Endometrium (tissue), 2 donors: ENCODE data around the gene KLHL40.
"Not testable (repeated sequence)": the region's sequence is repeated elsewhere in the genome, so short reads cannot be mapped to it uniquely, and the experiment has no call there.

Experiments used
- FAIRE-seq: peaks from 2 replicates; lab custom pipeline; 2012; peaks lifted over from hg19 to GRCh38; lab: Jason Lieb, UNC
- donor health status: control.
- donor health status: control.

KLHL40 gene

GRCh38 chr3:42704136-42704841 is 19.0 kb downstream of the KLHL40 start:
- FAIRE-seq, result no peak

- FAIRE-seq, result no peak
Measured at GRCh38 chr3:42705058-42705767, 19.9 kb downstream of the KLHL40 start.

- no peak for FAIRE-seq
Measured at GRCh38 chr3:42705962-42706585, 20.7 kb downstream of the KLHL40 start.

GRCh38 chr3:42706721-42707619 is 21.6 kb downstream of the KLHL40 start:
- no peak for FAIRE-seq

GRCh38 chr3:42707620-42708355 is 22.5 kb downstream of the KLHL40 start:
- no peak for FAIRE-seq

GRCh38 chr3:42708611-42709151 is 23.3 kb downstream of the KLHL40 start:
- FAIRE-seq, result no peak

GRCh38 chr3:42709621-42710020 is 24.3 kb downstream of the KLHL40 start:
- FAIRE-seq, result no peak

- FAIRE-seq, result no peak
Measured at GRCh38 chr3:42710323-42711021, 25.1 kb downstream of the KLHL40 start.

GRCh38 chr3:42711491-42712343 is 26.4 kb downstream of the KLHL40 start:
- no peak for FAIRE-seq

- FAIRE-seq, result no peak
Measured at GRCh38 chr3:42712344-42712648, 27.0 kb downstream of the KLHL40 start.

GRCh38 chr3:42712688-42713372 is 27.5 kb downstream of the KLHL40 start:
- no peak for FAIRE-seq

- FAIRE-seq, result no peak
Measured at GRCh38 chr3:42713747-42714146, 28.4 kb downstream of the KLHL40 start.

- FAIRE-seq, result no peak
Measured at GRCh38 chr3:42714171-42714852, 29.0 kb downstream of the KLHL40 start.

- no peak for FAIRE-seq
Measured at GRCh38 chr3:42717306-42717705, 32.0 kb downstream of the KLHL40 start.

- no peak for FAIRE-seq
Measured at GRCh38 chr3:42718338-42718737, 33.0 kb downstream of the KLHL40 start.

GRCh38 chr3:42719002-42719401 is 33.7 kb downstream of the KLHL40 start:
- FAIRE-seq, result no peak

- no peak for FAIRE-seq
Measured at GRCh38 chr3:42720126-42720525, 34.8 kb downstream of the KLHL40 start.

GRCh38 chr3:42721690-42722089 is 36.4 kb downstream of the KLHL40 start:
- FAIRE-seq, result no peak

GRCh38 chr3:42722442-42722841 is 37.1 kb downstream of the KLHL40 start:
- not testable (repeated sequence) for FAIRE-seq
